ENCODE results near the gene GLRA3.

The GLRA3 gene

GRCh38 chr4:174808836-174809235 is 20.2 kb downstream of the GLRA3 start:
- no peak for DNase-seq

- no peak for DNase-seq
Observed at GRCh38 chr4:174808119-174808518, 20.9 kb downstream of the GLRA3 start.

- no peak for DNase-seq
Observed at GRCh38 chr4:174805746-174806145, 23.3 kb downstream of the GLRA3 start.

- DNase-seq: peak in 1 of 3 experiments; percentile 57
Observed at GRCh38 chr4:174794543-174795094, 34.4 kb downstream of the GLRA3 start.

GRCh38 chr4:174789657-174790056 is 39.4 kb downstream of the GLRA3 start:
- DNase-seq: peak in 1 of 3 experiments; percentile 18

GRCh38 chr4:174778274-174778986 is 50.6 kb downstream of the GLRA3 start:
- peak in 2 of 3 experiments; percentile 12 to 44 for DNase-seq

- no peak for DNase-seq
Observed at GRCh38 chr4:174775366-174775765, 53.7 kb downstream of the GLRA3 start.

GRCh38 chr4:174764105-174764729 is 64.8 kb downstream of the GLRA3 start:
- peak; percentile 8 to 76 (median 13) for DNase-seq

- no peak for DNase-seq
Observed at GRCh38 chr4:174763454-174764104, 65.5 kb downstream of the GLRA3 start.

GRCh38 chr4:174761451-174761850 is 67.6 kb downstream of the GLRA3 start:
- DNase-seq: no peak

GRCh38 chr4:174757736-174758135 is 71.3 kb downstream of the GLRA3 start:
- DNase-seq: peak in 1 of 3 experiments; percentile 19

GRCh38 chr4:174753021-174753420 is 76.0 kb downstream of the GLRA3 start:
- DNase-seq: no peak

GRCh38 chr4:174752026-174752425 is 77.0 kb downstream of the GLRA3 start:
- DNase-seq: peak in 2 of 3 experiments; percentile 4 to 57

GRCh38 chr4:174749091-174749490 is 80.0 kb downstream of the GLRA3 start:
- DNase-seq: no peak

GRCh38 chr4:174746710-174747109 is 82.3 kb downstream of the GLRA3 start:
- DNase-seq: no peak

- DNase-seq: peak in 1 of 3 experiments; percentile 57
Observed at GRCh38 chr4:174742561-174742960, 86.5 kb downstream of the GLRA3 start.

- no peak for DNase-seq
Observed at GRCh38 chr4:174739576-174739975, 89.5 kb downstream of the GLRA3 start.

- DNase-seq: no peak
Observed at GRCh38 chr4:174734181-174734580, 94.9 kb downstream of the GLRA3 start.

GRCh38 chr4:174717828-174718227 is 111.2 kb downstream of the GLRA3 start:
- peak in 1 of 3 experiments; percentile 55 for DNase-seq

- DNase-seq: peak in 1 of 3 experiments; percentile 55
Observed at GRCh38 chr4:174716986-174717770, 111.9 kb downstream of the GLRA3 start.

GRCh38 chr4:174714393-174715211 is 114.4 kb downstream of the GLRA3 start:
- DNase-seq: peak; percentile 11 to 62 (median 24)

- no peak for DNase-seq
Observed at GRCh38 chr4:174713821-174714220, 115.2 kb downstream of the GLRA3 start.
